Loucy (cell line): ENCODE results near the gene ALOX15.

Source experiments
- CTCF ChIP-seq: fragments of 200-600 bp; sonication (generic); conservative IDR thresholded peaks from 2 replicates; pipeline ENCODE4 v1.5.1; 2014; ENCODE audit warnings: mild to moderate bottlenecking, antibody characterized with exemption, low read length
- EZH2phosphoT487 ChIP-seq: fragments of 200-600 bp; IDR thresholded peaks from 2 replicates; pipeline ENCODE4 v1.6.1; 2018; ENCODE audit warnings: antibody characterized with exemption, mild to moderate bottlenecking, moderate library complexity, borderline replicate concordance

DNA sequence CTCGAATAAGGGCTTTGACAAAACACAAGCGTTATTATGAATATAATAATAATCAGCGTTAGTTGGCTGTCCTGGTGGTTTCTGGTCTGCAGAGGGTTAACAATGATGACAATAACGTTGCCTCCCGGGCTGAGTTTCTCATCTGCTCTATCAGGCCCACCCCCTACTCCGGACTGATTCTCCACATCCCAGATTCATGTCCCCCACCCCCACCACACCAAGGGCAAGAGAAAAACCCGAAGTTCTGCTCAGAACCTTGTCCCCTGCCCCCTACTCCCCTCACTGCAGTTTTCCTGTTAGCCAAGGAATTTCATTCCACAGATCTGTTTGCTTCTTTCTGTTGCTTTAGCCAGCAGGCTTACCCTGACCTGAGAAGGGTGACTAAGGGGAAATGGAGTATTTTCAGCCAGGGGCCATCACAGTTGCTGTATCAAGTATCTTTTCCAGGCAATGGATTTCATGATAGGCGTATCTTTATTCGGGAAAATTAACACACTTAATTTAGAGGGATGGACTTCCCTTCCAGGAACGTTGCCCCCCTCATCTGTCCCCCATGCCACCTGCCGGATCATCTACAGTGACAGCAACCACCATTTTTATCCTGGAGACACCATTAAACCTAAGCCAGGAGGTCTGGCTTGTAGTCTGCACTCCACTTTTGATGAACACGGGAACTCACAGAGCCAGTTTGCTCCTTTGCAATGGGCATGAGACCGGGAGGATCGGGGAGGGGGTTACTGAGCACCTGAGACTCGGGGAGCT is 23.7 kb downstream of the ALOX15 start:
- TF ChIP-seq CTCF (no peak), EZH2phosphoT487 (no peak)
